Fibroblast of villous mesenchyme (primary cell): ENCODE data around the gene KRTAP13-3. TPM values are rescaled to one million over a fixed set of nuclear protein-coding genes. Genes with fewer than 3 reads are reported as not detected.

ENCODE experiments used
- DNase-seq: peaks from one replicate; pipeline ENCODE4 v3.0.0-alpha.2; 2010; ENCODE audit warnings: low read depth
- H3K4me3 ChIP-seq: 2 replicates; pipeline ENCODE4 v1.5.1; 2011; ENCODE audit warnings: low read depth, mild to moderate bottlenecking, low read length
- CTCF ChIP-seq: IDR thresholded peaks from 2 replicates; pipeline ENCODE4 v1.5.1; 2012; ENCODE audit warnings: low read depth, mild to moderate bottlenecking, low read length; ENCODE audit not compliant: insufficient read depth
- total RNA-seq: library from RNA; depleted of rRNA; stranded (reverse); fragments of >200 nt; gene quantifications from 2 replicates; pipeline ENCODE4 v1.2.3, GENCODE V29; 2012

Gene KRTAP13-3
- total RNA-seq, 1 donor, result not detected

- DNase-seq, result peak; percentile 6
- no peak overlapping the region for H3K4me3 ChIP-seq
- TF ChIP-seq CTCF, result no peak
These were observed 16.8 kb downstream of the KRTAP13-3 start for GRCh38 chr21:30408782-30409494.

GRCh38 chr21:30395731-30396130 is 30.0 kb downstream of the KRTAP13-3 start, which contains the start of gene KRTAP13-1:
Gene KRTAP13-1, plus strand, starts transcription at chr21:30396031. Its CDS starts 56 bp downstream, at chr21:30396087.
- no peak for DNase-seq
- H3K4me3 ChIP-seq, result no peak within 1 kb of the TSS
- no peak for TF ChIP-seq CTCF

GRCh38 chr21:30391492-30392025 is 34.2 kb downstream of the KRTAP13-3 start:
- no peak for TF ChIP-seq CTCF
- DNase-seq, result no peak
- no peak overlapping the region for H3K4me3 ChIP-seq

GRCh38 chr21:30382201-30382600 is 43.5 kb downstream of the KRTAP13-3 start:
- no peak for TF ChIP-seq CTCF
- no peak for DNase-seq
- H3K4me3 ChIP-seq, result no peak overlapping the region

Other genes starting within 250 kb of the KRTAP13-3 start
- not detected in 2 replicates for gene CLDN8, start 209.8 kb downstream of the KRTAP13-3 start, total RNA-seq
- gene KRTAP24-1, start 143.0 kb downstream of the KRTAP13-3 start, total RNA-seq, result not detected in 2 replicates
- gene KRTAP25-1, start 136.4 kb downstream of the KRTAP13-3 start, total RNA-seq, result not detected in 2 replicates
- gene KRTAP26-1, start 105.6 kb downstream of the KRTAP13-3 start, total RNA-seq, result not detected in 2 replicates
- not detected in 2 replicates for gene KRTAP27-1, start 88.2 kb downstream of the KRTAP13-3 start, total RNA-seq
- gene KRTAP23-1, start 77.3 kb downstream of the KRTAP13-3 start, total RNA-seq, result not detected in 2 replicates
- not detected in 2 replicates for gene KRTAP13-2, start 53.7 kb downstream of the KRTAP13-3 start, total RNA-seq
- gene KRTAP13-1, start 29.9 kb downstream of the KRTAP13-3 start, total RNA-seq, result not detected in 2 replicates
- gene KRTAP13-4, start 4.3 kb upstream of the KRTAP13-3 start, total RNA-seq, result not detected in 2 replicates
- not detected in 2 replicates for gene KRTAP15-1, start 14.3 kb upstream of the KRTAP13-3 start, total RNA-seq
- gene KRTAP19-1, start 54.4 kb upstream of the KRTAP13-3 start, total RNA-seq, result not detected in 2 replicates
- not detected in 2 replicates for gene KRTAP19-2, start 61.5 kb upstream of the KRTAP13-3 start, total RNA-seq
- not detected in 2 replicates for gene KRTAP19-3, start 66.1 kb upstream of the KRTAP13-3 start, total RNA-seq
- gene KRTAP19-4, start 71.2 kb upstream of the KRTAP13-3 start, total RNA-seq, result not detected in 2 replicates
- gene KRTAP19-5, start 76.2 kb upstream of the KRTAP13-3 start, total RNA-seq, result not detected in 2 replicates
- gene KRTAP19-6, start 115.9 kb upstream of the KRTAP13-3 start, total RNA-seq, result not detected in 2 replicates
- gene KRTAP19-7, start 135.4 kb upstream of the KRTAP13-3 start, total RNA-seq, result not detected in 2 replicates
- gene KRTAP22-2, start 164.5 kb upstream of the KRTAP13-3 start, total RNA-seq, result not detected in 2 replicates
- not detected in 2 replicates for gene KRTAP6-3, start 166.5 kb upstream of the KRTAP13-3 start, total RNA-seq
- gene KRTAP6-2, start 173.0 kb upstream of the KRTAP13-3 start, total RNA-seq, result not detected in 2 replicates
- gene KRTAP22-1, start 175.2 kb upstream of the KRTAP13-3 start, total RNA-seq, result not detected in 2 replicates
- not detected in 2 replicates for gene KRTAP6-1, start 188.0 kb upstream of the KRTAP13-3 start, total RNA-seq
- gene KRTAP20-1, start 190.5 kb upstream of the KRTAP13-3 start, total RNA-seq, result not detected in 2 replicates
- gene KRTAP20-4, start 194.7 kb upstream of the KRTAP13-3 start, total RNA-seq, result not detected in 2 replicates
- gene KRTAP20-2, start 209.3 kb upstream of the KRTAP13-3 start, total RNA-seq, result not detected in 2 replicates
- gene KRTAP20-3, start 216.9 kb upstream of the KRTAP13-3 start, total RNA-seq, result not detected in 2 replicates